GM18505 (cell line): ENCODE measurements around the gene PPIP5K1.
"Not testable (repeated sequence)": the region's sequence is repeated elsewhere in the genome, so short reads cannot be mapped to it uniquely, and the experiment has no call there.

Experiments used
- ATAC-seq: cut with Tn5 transposase; IDR thresholded peaks from one replicate; pipeline ENCODE4 v1.9.1; 2021; ENCODE audit not compliant: unreplicated experiment
- POLR2A ChIP-seq: IDR thresholded peaks from 4 replicates; pipeline ENCODE4 v1.6.1; 2011; ENCODE audit warnings: borderline replicate concordance; ENCODE audit not compliant: insufficient read depth, insufficient read length; ENCODE audit errors: extremely low read depth

PPIP5K1 gene

GRCh38 chr15:43552986-43553385, 37.0 kb downstream of the PPIP5K1 start:
- no peak for TF ChIP-seq POLR2A
- ATAC-seq, result no peak

DNA sequence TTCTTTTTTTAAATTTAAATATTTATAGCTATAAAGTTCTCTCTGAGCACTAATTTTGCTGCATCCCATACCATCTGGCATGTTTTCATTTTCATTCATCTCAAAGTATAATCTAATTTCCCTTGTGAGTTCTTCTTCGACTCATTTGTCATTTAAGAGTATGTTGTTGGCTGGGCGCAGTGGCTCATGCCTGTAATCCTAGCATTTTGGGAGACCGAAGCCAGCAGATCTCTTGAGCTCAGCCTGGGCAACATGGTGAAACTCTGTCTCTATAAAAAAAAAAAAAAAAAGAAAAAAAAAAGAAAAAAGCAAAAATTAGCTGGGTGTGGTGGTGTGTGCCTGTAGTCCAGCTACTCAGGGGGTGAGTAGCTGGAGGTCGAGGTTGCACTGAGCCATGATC, 37.8 kb downstream of the PPIP5K1 start:
- ATAC-seq, result no peak
- no peak for TF ChIP-seq POLR2A

DNA sequence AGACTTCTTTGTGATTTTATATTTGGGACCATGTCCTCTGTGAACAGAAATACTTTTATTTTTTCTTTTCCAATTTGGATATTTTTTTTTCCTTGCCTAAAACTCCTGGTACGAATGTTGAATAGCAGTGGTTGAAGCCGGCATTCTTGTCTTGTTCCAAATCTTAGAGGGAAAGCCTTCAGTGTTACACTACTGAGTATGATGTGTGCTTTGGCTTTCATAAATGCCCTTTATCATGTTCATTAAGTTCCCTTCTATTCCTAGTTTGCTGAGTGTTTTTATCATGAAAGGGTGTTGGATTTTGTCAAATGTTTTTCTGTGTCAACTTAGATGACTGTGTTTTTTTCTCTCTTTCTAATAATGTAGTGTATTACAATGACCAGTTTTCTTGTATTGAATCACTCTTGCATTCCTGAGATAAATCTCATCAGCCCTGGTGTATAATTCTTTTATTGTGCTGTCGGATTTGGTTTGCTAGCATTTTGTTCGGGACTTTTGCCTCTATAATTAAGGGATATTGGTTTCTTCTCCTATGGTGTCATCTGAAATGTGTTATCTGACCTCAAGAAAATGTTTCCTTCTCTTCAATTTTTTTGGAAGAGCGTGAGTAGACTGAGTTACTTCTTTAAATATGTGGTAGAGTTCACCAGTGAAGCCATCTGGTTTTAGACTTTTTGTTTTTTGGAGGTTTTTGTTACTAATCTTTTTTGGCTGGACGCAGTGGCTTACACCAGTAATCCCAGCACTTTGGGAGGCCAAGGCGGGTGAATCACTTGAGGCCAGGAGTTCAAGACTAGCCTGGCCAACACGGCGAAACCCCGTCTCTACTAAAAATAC, 39.3 kb downstream of the PPIP5K1 start:
- no peak for TF ChIP-seq POLR2A
- no peak for ATAC-seq

GRCh38 chr15:43547539-43547938, 42.5 kb downstream of the PPIP5K1 start:
- TF ChIP-seq POLR2A, result no peak
- ATAC-seq, result no peak

DNA sequence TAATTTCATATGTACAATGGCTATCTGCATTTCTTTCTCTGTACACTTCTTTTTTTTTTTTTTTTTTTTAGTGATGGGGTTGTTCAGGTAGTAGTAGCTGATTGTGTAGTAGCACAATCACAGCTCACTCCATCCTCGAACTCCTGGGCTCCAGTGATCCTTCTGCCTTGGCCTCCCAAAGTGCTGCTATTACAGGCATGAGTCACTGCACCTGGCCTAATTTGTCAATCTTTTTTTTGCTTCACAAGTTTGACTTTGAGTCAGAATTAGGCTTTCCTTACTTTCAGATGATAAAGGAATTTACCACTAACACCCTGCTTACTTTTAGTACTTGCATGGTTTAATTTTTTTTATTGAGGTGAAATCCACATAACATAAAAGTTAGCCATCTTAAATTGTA, 44.6 kb downstream of the PPIP5K1 start:
- ATAC-seq, result no peak
- TF ChIP-seq POLR2A, result no peak

GRCh38 chr15:43544266-43544665, 45.7 kb downstream of the PPIP5K1 start:
- no peak for ATAC-seq
- no peak for TF ChIP-seq POLR2A

DNA sequence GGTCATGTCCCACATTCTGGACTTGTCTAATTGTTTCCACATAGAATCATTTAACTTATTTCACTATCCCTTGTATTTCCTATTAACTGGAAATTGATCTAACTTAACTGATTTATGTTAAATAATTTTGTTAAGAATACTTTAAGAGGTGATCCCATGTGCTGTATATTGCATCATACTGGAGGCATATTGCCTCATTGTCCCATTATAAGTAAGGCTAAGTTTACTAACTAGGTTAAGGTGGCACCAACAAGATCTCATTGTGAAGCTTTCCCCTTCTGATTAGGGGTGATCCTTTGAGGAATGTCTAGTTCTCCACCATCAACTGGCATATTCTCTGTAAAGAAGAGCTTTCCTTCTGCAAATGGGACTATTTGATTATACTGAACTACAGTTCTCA, 48.2 kb downstream of the PPIP5K1 start:
- TF ChIP-seq POLR2A, result no peak
- ATAC-seq, result no peak

DNA sequence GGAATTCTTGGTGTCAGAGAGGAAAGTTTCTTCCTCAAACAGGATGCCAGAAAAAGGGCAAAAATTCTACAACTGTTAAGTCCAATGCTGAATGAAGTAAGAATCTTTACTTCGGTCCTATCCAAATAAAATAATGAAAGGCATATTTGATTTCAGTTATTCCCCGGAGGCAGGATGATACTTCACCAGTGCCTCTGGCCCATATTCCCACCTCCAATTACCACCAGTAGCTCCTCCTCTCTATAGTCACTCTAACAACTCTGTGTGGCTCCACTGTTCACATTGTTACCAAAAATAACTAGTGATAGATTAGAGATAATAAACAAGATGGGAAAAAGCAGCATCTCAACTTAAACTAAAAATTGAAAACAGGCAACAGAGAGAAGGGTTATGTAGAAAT, 51.9 kb downstream of the PPIP5K1 start:
- ATAC-seq, result no peak
- no peak for TF ChIP-seq POLR2A

DNA sequence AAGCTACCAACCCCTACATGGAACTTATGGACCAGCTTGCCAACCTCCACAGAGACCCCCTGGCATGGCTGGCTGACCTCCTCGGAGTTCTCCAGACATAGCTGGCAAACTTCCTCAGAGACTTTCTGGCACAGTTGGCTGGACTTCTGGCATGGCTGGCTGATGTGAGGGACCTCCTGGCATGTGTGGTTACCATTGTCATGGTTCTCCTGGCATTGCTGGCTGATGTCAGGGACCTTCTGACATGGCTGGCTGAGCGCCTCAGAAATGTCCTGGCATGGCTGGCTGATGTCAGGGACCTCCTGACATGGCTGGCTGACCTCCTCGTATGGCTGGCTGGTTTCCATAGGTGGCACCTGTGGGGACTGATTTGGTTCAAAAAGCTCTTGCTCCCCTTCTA, 55.1 kb downstream of the PPIP5K1 start:
- no peak for ATAC-seq
- no peak for TF ChIP-seq POLR2A

- ATAC-seq, result not testable (repeated sequence)
Observed at GRCh38 chr15:43532826-43533225, 57.2 kb downstream of the PPIP5K1 start.

GRCh38 chr15:43531018-43531670, 58.9 kb downstream of the PPIP5K1 start:
- no peak for TF ChIP-seq POLR2A
- no peak for ATAC-seq

DNA sequence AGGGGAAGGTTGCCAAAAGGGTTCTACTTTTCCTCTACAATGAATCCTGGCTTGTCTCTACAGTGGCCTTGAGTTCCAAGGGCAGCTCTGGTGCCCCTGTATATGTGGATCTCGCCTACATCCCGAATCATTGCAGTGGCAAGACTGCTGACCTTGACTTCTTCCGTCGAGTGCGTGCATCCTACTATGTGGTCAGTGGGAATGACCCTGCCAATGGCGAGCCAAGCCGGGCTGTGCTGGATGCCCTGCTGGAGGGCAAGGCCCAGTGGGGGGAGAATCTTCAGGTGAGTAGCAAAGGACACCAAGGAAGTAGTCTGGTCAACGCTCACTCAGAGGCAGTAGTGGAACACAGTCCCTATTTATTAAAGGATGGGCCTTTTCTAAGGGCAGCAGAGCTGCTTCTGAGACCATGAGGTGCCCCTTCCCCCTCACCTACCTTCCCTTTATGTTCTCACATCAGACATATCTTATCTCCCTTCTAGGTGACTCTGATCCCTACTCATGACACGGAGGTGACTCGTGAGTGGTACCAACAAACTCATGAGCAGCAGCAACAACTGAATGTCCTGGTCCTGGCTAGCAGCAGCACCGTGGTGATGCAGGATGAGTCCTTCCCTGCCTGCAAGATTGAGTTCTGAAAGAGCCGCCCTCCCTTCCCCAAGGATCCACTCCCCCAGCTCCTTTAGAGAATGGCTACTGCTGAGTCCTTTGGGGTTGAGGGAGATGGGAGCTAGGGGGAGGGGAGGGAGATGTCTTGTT, 60.2 kb downstream of the PPIP5K1 start:
- no peak for ATAC-seq
- TF ChIP-seq POLR2A, result no peak

DNA sequence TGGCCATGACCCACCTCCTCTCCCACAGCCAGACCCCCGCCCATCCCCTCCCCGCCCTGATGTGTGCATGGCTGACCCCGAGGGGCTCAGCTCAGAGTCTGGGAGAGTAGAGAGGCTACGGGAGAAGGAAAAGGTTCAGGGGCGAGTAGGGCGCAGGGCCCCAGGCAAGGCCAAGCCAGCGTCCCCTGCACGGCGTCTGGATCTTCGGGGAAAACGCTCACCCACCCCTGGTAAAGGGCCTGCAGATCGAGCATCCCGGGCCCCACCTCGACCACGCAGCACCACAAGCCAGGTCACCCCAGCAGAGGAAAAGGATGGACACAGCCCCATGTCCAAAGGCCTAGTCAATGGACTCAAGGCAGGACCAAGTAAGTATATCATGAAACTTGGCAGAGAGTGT, 60.9 kb downstream of the PPIP5K1 start:
- TF ChIP-seq POLR2A, result no peak
- ATAC-seq, result no peak
